HEK293T (cell line): ENCODE results near the gene GATB.

Experiments used
- CTCF ChIA-PET: fragments of 350-600 bp; formaldehyde crosslinking; extraction: SDS; loops from one replicate; lab custom pipeline; 2021; ENCODE audit warnings: antibody characterized with exemption, inconsistent platforms; lab: Yijun Ruan, JAX
- POLR2A ChIA-PET: fragments of 350-600 bp; formaldehyde crosslinking; extraction: SDS; loops from one replicate; lab custom pipeline; 2020; ENCODE audit warnings: antibody characterized with exemption, inconsistent platforms; lab: Yijun Ruan, JAX
- DNase-seq: peaks from one replicate; pipeline ENCODE4 v3.0.0; 2012; ENCODE audit warnings: mixed read lengths; ENCODE audit errors: extremely low spot score
- ARNT ChIP-seq: fragments of 450-650 bp; IDR thresholded peaks from 2 replicates; pipeline ENCODE4 v1.6.1; 2017; ENCODE audit warnings: mild to moderate bottlenecking
- BHLHE40 ChIP-seq: fragments of 450-650 bp; IDR thresholded peaks from 2 replicates; pipeline ENCODE4 v1.6.1; 2016; ENCODE audit warnings: mild to moderate bottlenecking, moderate library complexity, borderline replicate concordance
- CTBP1 ChIP-seq: fragments of 450-650 bp; IDR thresholded peaks from 2 replicates; pipeline ENCODE4 v1.6.1; 2016; ENCODE audit warnings: borderline replicate concordance
- ELF4 ChIP-seq: fragments of 450-650 bp; IDR thresholded peaks from 2 replicates; pipeline ENCODE4 v1.6.1; 2017; ENCODE audit warnings: antibody characterized with exemption
- FOXA1 ChIP-seq: fragments of 450-650 bp; IDR thresholded peaks from 2 replicates; pipeline ENCODE4 v1.6.1; 2016; ENCODE audit warnings: mild to moderate bottlenecking
- FOXK2 ChIP-seq: fragments of 450-650 bp; IDR thresholded peaks from 2 replicates; pipeline ENCODE4 v1.6.1; 2016; ENCODE audit warnings: mild to moderate bottlenecking
- FOXM1 ChIP-seq: fragments of 450-650 bp; IDR thresholded peaks from 2 replicates; pipeline ENCODE4 v1.6.1; 2017; ENCODE audit warnings: mild to moderate bottlenecking, borderline replicate concordance
- HDGF ChIP-seq: fragments of 450-650 bp; IDR thresholded peaks from 2 replicates; pipeline ENCODE4 v1.6.1; 2017; ENCODE audit warnings: antibody characterized with exemption, borderline replicate concordance
- L3MBTL2 ChIP-seq: fragments of 450-650 bp; conservative IDR thresholded peaks from 2 replicates; pipeline ENCODE4 v1.6.1; 2016; ENCODE audit warnings: mild to moderate bottlenecking
- LEF1 ChIP-seq: fragments of 450-650 bp; IDR thresholded peaks from 2 replicates; pipeline ENCODE4 v1.6.1; 2017; ENCODE audit warnings: mild to moderate bottlenecking, borderline replicate concordance
- NFRKB ChIP-seq: fragments of 450-650 bp; IDR thresholded peaks from 2 replicates; pipeline ENCODE4 v1.6.1; 2016; ENCODE audit warnings: mild to moderate bottlenecking, moderate library complexity
- PKNOX1 ChIP-seq: fragments of 450-650 bp; IDR thresholded peaks from 2 replicates; pipeline ENCODE4 v1.6.1; 2016
- SP1 ChIP-seq: fragments of 450-650 bp; IDR thresholded peaks from 2 replicates; pipeline ENCODE4 v1.6.1; 2017
- SUZ12 ChIP-seq: fragments of 450-650 bp; IDR thresholded peaks from 2 replicates; pipeline ENCODE4 v1.6.1; 2016; ENCODE audit warnings: mild to moderate bottlenecking
- TARDBP ChIP-seq: fragments of 450-650 bp; IDR thresholded peaks from 2 replicates; pipeline ENCODE4 v1.6.1; 2016
- ZNF384 ChIP-seq: fragments of 450-650 bp; IDR thresholded peaks from 2 replicates; pipeline ENCODE4 v1.6.1; 2016

GATB gene

GRCh38 chr4:151798678-151799416 lies 38.0 kb upstream of the GATB start:
- no peak for DNase-seq
- TF ChIP-seq NFRKB (no peak), BHLHE40 (no peak), SP1 (no peak), ELF4 (no peak), FOXM1 (no peak), PKNOX1 (no peak), FOXK2 (no peak), L3MBTL2 (no peak), HDGF (no peak), FOXA1 (no peak), SUZ12 (no peak), TARDBP (no peak), CTBP1 (no peak), LEF1 (no peak), ZNF384 (no peak), ARNT (no peak)
- POLR2A ChIA-PET: interaction anchor here (1.1 kb wide), 1 partner anchor 14 kb away, joined by 3 read pairs; no protein-coding TSS in a partner anchor
- CTCF ChIA-PET: no interaction called here

- DNase-seq: no peak
- POLR2A ChIA-PET: no interaction called here
- TF ChIP-seq NFRKB (no peak), ZNF384 (no peak), TARDBP (no peak), L3MBTL2 (no peak), FOXM1 (no peak), SUZ12 (no peak), LEF1 (no peak)
- CTCF ChIA-PET: no interaction called here
Observed at GRCh38 chr4:151797853-151798252, 37.0 kb upstream of the GATB start.

- no peak for TF ChIP-seq FOXK2
- no peak for TF ChIP-seq SP1
- TF ChIP-seq BHLHE40: no peak
- no peak for TF ChIP-seq ZNF384
- TF ChIP-seq FOXA1: no peak
- TF ChIP-seq LEF1: no peak
- no peak for TF ChIP-seq FOXM1
- no peak for TF ChIP-seq CTBP1
- CTCF ChIA-PET: no interaction called here
- no peak for DNase-seq
- POLR2A ChIA-PET: no interaction called here
Observed at GRCh38 chr4:151797131-151797530, 36.3 kb upstream of the GATB start.

GRCh38 chr4:151796106-151796505 lies 35.3 kb upstream of the GATB start:
- POLR2A ChIA-PET: no interaction called here

GRCh38 chr4:151792995-151793394 lies 32.2 kb upstream of the GATB start:
- ChIA-PET POLR2A (no interaction called here), CTCF (interaction anchor here (0.7 to 1.1 kb wide), 2 partner anchors 12 to 19 kb away, joined by 3 read pairs; no protein-coding TSS in a partner anchor)
- TF ChIP-seq CTBP1 (no peak), PKNOX1 (no peak), FOXA1 (no peak)
- DNase-seq: no peak

More at GRCh38 chr4:151796106-151796505, 35.3 kb upstream of the GATB start:
- no peak for TF ChIP-seq FOXK2
- no peak for TF ChIP-seq FOXM1
- TF ChIP-seq NFRKB: no peak
- TF ChIP-seq FOXA1: no peak
- CTCF ChIA-PET: interaction anchor here (2.4 kb wide), 1 partner anchor 10 kb away, joined by 5 read pairs; no protein-coding TSS in a partner anchor
- no peak for DNase-seq

GRCh38 chr4:151792530-151792929 lies 31.7 kb upstream of the GATB start:
- TF ChIP-seq HDGF (no peak), SP1 (no peak), BHLHE40 (no peak), TARDBP (no peak), ZNF384 (no peak), SUZ12 (no peak)
- ChIA-PET CTCF (interaction anchor here (0.6 to 0.7 kb wide), 2 partner anchors 11 to 151 kb away, joined by 3 read pairs; no protein-coding TSS in a partner anchor), POLR2A (no interaction called here)
- DNase-seq: no peak

- ChIA-PET POLR2A (no interaction called here), CTCF (interaction anchor here (1.3 kb wide), 1 partner anchor 572 kb away, joined by 4 read pairs; no protein-coding TSS in a partner anchor)
- TF ChIP-seq TARDBP: no peak
- no peak for TF ChIP-seq L3MBTL2
- no peak for TF ChIP-seq LEF1
- TF ChIP-seq SUZ12: no peak
- TF ChIP-seq NFRKB: no peak
- no peak for TF ChIP-seq ELF4
- no peak for DNase-seq
Observed at GRCh38 chr4:151788021-151788420, 27.2 kb upstream of the GATB start.

GRCh38 chr4:151786158-151786495 lies 25.3 kb upstream of the GATB start:
- DNase-seq: no peak
- no peak for TF ChIP-seq L3MBTL2
- no peak for TF ChIP-seq ZNF384
- TF ChIP-seq FOXA1: no peak
- no peak for TF ChIP-seq NFRKB
- no peak for TF ChIP-seq BHLHE40
- TF ChIP-seq HDGF: no peak
- no peak for TF ChIP-seq TARDBP
- no peak for TF ChIP-seq SUZ12
- ChIA-PET CTCF (interaction anchor here (2.9 kb wide), 1 partner anchor 16 kb away, joined by 13 read pairs; no protein-coding TSS in a partner anchor), POLR2A (no interaction called here)
